PC-3 (cell line): ENCODE data around the gene CASKIN1. TPM values are rescaled to one million over a fixed set of nuclear protein-coding genes. Genes with fewer than 3 reads are reported as not detected.

Source experiments
- ATAC-seq: fragments of 200-7000 bp; cut with Tn5 transposase; 2 replicates; pipeline ENCODE4 v1.9.1; 2020; ENCODE audit warnings: mild to moderate bottlenecking, moderate library complexity
- BruUV-seq: library from RNA; stranded (reverse); fragments of 400-500 nt; replicated peaks from 2 replicates; lab custom pipeline; 2021; lab: Mats Ljungman, UMichigan
- CTCF ChIA-PET: fragments of 300-600 bp; sonication (Branson Sonifier 250); formaldehyde crosslinking; loops from one replicate; lab custom pipeline; 2022; ENCODE audit warnings: antibody characterized with exemption; lab: Charles Lee
- POLR2A ChIA-PET: fragments of 300-600 bp; sonication (Branson Sonifier 250); formaldehyde crosslinking; loops from one replicate; lab custom pipeline; 2022; ENCODE audit warnings: antibody characterized with exemption; ENCODE audit not compliant: unreplicated experiment; lab: Charles Lee
- DNase-seq: peaks from one replicate; pipeline ENCODE4 v3.0.0-alpha.2; 2015
- H2AFZ ChIP-seq: fragments of 300-600 bp; sonication (generic); 2 replicates; pipeline ENCODE4 v1.6.0; 2016; ENCODE audit warnings: antibody characterized with exemption, low read length
- H3F3A ChIP-seq: fragments of 300-600 bp; sonication (generic); one replicate; pipeline ENCODE4 v1.6.0; 2017; ENCODE audit warnings: antibody characterized with exemption, low read length, control low read depth, mild to moderate bottlenecking; ENCODE audit not compliant: unreplicated experiment
- H3K27ac ChIP-seq: fragments of 300-600 bp; sonication (generic); 2 replicates; pipeline ENCODE4 v1.5.1; 2016; ENCODE audit warnings: mild to moderate bottlenecking, low read length
- H3K27me3 ChIP-seq: fragments of 300-600 bp; sonication (generic); 2 replicates; pipeline ENCODE4 v1.6.1; 2016; ENCODE audit warnings: low read length, mixed read lengths
- H3K36me3 ChIP-seq: fragments of 300-600 bp; sonication (generic); 2 replicates; pipeline ENCODE4 v1.6.1; 2016; ENCODE audit warnings: low read depth, mixed run types, low read length, mixed read lengths
- H3K4me1 ChIP-seq: fragments of 300-600 bp; sonication (generic); 2 replicates; pipeline ENCODE4 v1.5.1; 2016; ENCODE audit warnings: low read length; ENCODE audit not compliant: insufficient read depth
- H3K4me2 ChIP-seq: fragments of 300-600 bp; sonication (generic); 2 replicates; pipeline ENCODE4 v1.6.0; 2016; ENCODE audit warnings: low read length
- H3K4me3 ChIP-seq: fragments of 300-600 bp; sonication (generic); 2 replicates; pipeline ENCODE4 v1.5.1; 2016; ENCODE audit warnings: mild to moderate bottlenecking, low read length, mixed read lengths
- H3K79me2 ChIP-seq: fragments of 300-600 bp; sonication (generic); 2 replicates; pipeline ENCODE4 v1.6.1; 2017; ENCODE audit warnings: low read length, mixed read lengths
- H3K9ac ChIP-seq: fragments of 300-600 bp; sonication (generic); 2 replicates; pipeline ENCODE4 v1.6.0; 2016; ENCODE audit warnings: mild to moderate bottlenecking, low read length
- H3K9me2 ChIP-seq: fragments of 300-600 bp; sonication (generic); replicated peaks from 2 replicates; pipeline ENCODE4 v1.6.1; 2016; ENCODE audit warnings: mixed run types, low read length, mixed read lengths
- H3K9me3 ChIP-seq: fragments of 300-600 bp; sonication (generic); 2 replicates; pipeline ENCODE4 v1.6.1; 2016; ENCODE audit warnings: low read length, mixed read lengths
- H4K20me1 ChIP-seq: fragments of 300-600 bp; sonication (generic); 2 replicates; pipeline ENCODE4 v1.6.1; 2016; ENCODE audit warnings: low read length, mixed read lengths
- CTCF ChIP-seq: fragments of 300-600 bp; sonication (generic); conservative IDR thresholded peaks from 2 replicates; pipeline ENCODE4 v1.5.1; 2017; ENCODE audit warnings: antibody characterized with exemption, low read depth, mild to moderate bottlenecking, low read length
- EZH2 ChIP-seq: fragments of 300-600 bp; sonication (generic); IDR thresholded peaks from one replicate; pipeline ENCODE4 v1.6.1; 2017; ENCODE audit warnings: antibody characterized with exemption, mild to moderate bottlenecking, low read length; ENCODE audit not compliant: unreplicated experiment
- EZH2phosphoT487 ChIP-seq: fragments of 300-600 bp; sonication (generic); IDR thresholded peaks from 2 replicates; pipeline ENCODE4 v1.6.1; 2018; ENCODE audit warnings: mild to moderate bottlenecking, antibody characterized with exemption, low read length, borderline replicate concordance
- intact Hi-C: fragments of 100-400 bp; cut with micrococcal nuclease; formaldehyde crosslinking; loops from 2 replicates; pipeline ENCODE4 v1.9.0; 2023
- total RNA-seq: library from RNA; depleted of rRNA; stranded (reverse); fragments of >200 nt; gene quantifications from 2 replicates; pipeline ENCODE4 v1.2.3, GENCODE V29; 2014

CASKIN1 gene
- total RNA-seq, 1 experiment from 2014 or later, result 1.6 TPM

GRCh38 chr16:2214719-2214968, 18.2 kb upstream of the CASKIN1 start, which contains the start of gene PGP:
Gene PGP (minus strand): TSS chr16:2214840. CDS start chr16:2214777, 63 bp downstream.
- no peak for DNase-seq
- POLR2A ChIA-PET, result interaction anchor here (0.6 to 1.0 kb wide), 2 partner anchors 37 to 39 kb away, joined by 4 to 7 read pairs; partner anchors contain the start of gene ECI1

GRCh38 chr16:2213817-2214718, 17.7 kb upstream of the CASKIN1 start:
- intact Hi-C loops, result loop anchor here (2.0 kb wide), 1 partner anchor 59 kb away; the partner anchor contains the start of gene TRAF7
- no peak for ATAC-seq
- Histone ChIP-seq H2AFZ (no peak overlapping the region), H3K79me2 (peaks cover 27% of the 10 kb centered on the region), H3K4me3 (peak overlapping the region; percentile 92), H3K9me2 (no peaks in the 10 kb centered on the region), H3K4me2 (peak overlapping the region; percentile 100), H4K20me1 (peaks cover 12% of the 10 kb centered on the region), H3K9me3 (no peaks in the 10 kb centered on the region), H3K27ac (0 out of 2 replicates have a peak overlapping the region, but pooled peaks have one; percentile 23), H3K9ac (peak overlapping the region; percentile 80), H3K4me1 (peaks cover 13% of the 10 kb centered on the region), H3K27me3 (no peaks in the 10 kb centered on the region), H3K36me3 (no peaks in the 10 kb centered on the region), H3F3A (no peaks in the 10 kb centered on the region)
- TF ChIP-seq CTCF (no peak), EZH2 (no peak), EZH2phosphoT487 (no peak)
- BruUV-seq, result no TSS peak
- ChIA-PET CTCF (interaction anchor here (0.5 to 0.8 kb wide), 2 partner anchors 12 to 429 kb away, joined by 3 read pairs; no protein-coding TSS in a partner anchor), POLR2A (interaction anchor here (1.0 kb wide), 1 partner anchor 38 kb away, joined by 7 read pairs; the partner anchor contains the start of gene ECI1)
- no peak for DNase-seq

More at GRCh38 chr16:2214719-2214968, 18.2 kb upstream of the CASKIN1 start, which contains the start of gene PGP:
- TF ChIP-seq EZH2phosphoT487 (no peak), EZH2 (no peak), CTCF (no peak)
- peak within 1 kb of the TSS; percentile 87 for H3K9ac ChIP-seq
- intact Hi-C loops, result loop anchor here (2.0 kb wide), 1 partner anchor 60 kb away; the partner anchor contains the start of gene TRAF7
- no peaks in the 10 kb centered on the region for H3K9me3 ChIP-seq
- ATAC-seq, result peak; percentile 69
- no peaks in the 10 kb centered on the region for H3K9me2 ChIP-seq
- H3K27me3 ChIP-seq, result no peaks in the 10 kb centered on the region
- H3K4me1 ChIP-seq, result peaks cover 13% of the 10 kb centered on the region
- H3K79me2 ChIP-seq, result peaks cover 27% of the 10 kb centered on the region
- no TSS peak for BruUV-seq
- H4K20me1 ChIP-seq, result peaks cover 12% of the 10 kb centered on the region
- peak within 1 kb of the TSS; percentile 86 for H2AFZ ChIP-seq
- H3K4me2 ChIP-seq, result peak within 1 kb of the TSS; percentile 100
- no peaks in the 10 kb centered on the region for H3F3A ChIP-seq
- peak within 1 kb of the TSS; percentile 92 for H3K4me3 ChIP-seq
- H3K27ac ChIP-seq, result peak within 1 kb of the TSS; percentile 89
- H3K36me3 ChIP-seq, result no peaks in the 10 kb centered on the region
- CTCF ChIA-PET, result interaction anchor here (0.5 to 0.8 kb wide), 2 partner anchors 12 to 430 kb away, joined by 3 read pairs; no protein-coding TSS in a partner anchor
